ENCODE results near the gene DTD1.

DNA sequence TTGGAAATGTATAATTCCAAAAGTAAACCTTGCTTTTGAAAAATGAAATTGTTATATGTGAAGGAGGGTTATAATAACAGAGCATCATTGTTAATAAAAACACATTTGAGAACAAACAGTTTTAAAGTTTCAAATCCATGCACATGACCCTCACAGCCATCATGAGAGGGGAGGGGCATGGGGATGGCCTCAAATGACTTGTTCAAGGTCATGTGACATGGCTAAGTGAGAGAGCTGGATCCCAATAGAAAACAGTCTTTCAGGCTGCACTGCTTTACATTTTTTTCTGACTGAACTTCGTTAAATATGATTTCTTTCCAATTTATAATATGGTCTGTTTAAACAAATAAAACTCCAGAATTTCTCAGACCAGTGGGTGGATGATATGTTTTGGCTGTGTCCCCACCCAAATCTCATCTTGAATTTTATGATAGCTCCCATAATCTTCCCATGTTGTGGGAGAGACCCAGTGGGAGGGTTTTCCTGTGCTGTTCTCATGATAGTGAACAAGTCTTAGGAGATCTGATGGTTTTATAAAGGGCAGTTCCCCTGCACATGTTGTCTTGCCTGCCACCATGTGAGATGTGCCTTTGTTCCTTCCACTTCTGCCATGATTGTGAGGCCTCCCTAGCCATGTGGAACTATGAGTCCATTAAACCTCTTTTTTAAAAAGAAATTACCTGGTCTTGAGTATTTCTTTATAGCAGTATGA, 66.0 kb downstream of the DTD1 start:
- TF ChIP-seq, protein P1, sequence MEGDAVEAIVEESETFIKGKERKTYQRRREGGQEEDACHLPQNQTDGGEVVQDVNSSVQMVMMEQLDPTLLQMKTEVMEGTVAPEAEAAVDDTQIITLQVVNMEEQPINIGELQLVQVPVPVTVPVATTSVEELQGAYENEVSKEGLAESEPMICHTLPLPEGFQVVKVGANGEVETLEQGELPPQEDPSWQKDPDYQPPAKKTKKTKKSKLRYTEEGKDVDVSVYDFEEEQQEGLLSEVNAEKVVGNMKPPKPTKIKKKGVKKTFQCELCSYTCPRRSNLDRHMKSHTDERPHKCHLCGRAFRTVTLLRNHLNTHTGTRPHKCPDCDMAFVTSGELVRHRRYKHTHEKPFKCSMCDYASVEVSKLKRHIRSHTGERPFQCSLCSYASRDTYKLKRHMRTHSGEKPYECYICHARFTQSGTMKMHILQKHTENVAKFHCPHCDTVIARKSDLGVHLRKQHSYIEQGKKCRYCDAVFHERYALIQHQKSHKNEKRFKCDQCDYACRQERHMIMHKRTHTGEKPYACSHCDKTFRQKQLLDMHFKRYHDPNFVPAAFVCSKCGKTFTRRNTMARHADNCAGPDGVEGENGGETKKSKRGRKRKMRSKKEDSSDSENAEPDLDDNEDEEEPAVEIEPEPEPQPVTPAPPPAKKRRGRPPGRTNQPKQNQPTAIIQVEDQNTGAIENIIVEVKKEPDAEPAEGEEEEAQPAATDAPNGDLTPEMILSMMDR (IDR thresholded peaks at IDR 0.05): no peak
- TF ChIP-seq POLR2A (IDR thresholded peaks at IDR 0.05): no peak
